HUES48 (cell line): ENCODE results near the gene IPO11.
"Not testable (repeated sequence)": the region's sequence is repeated elsewhere in the genome, so short reads cannot be mapped to it uniquely, and the experiment has no call there.

ENCODE experiments used
- H3K27ac ChIP-seq: one replicate; pipeline ENCODE4 v1.7.0; 2013; ENCODE audit warnings: low read depth, low read length, inconsistent platforms
- H3K27me3 ChIP-seq: 2 replicates; pipeline ENCODE4 v1.6.1; 2013; ENCODE audit warnings: mild to moderate bottlenecking, low read length; ENCODE audit not compliant: control insufficient read depth, insufficient read depth
- H3K36me3 ChIP-seq: 2 replicates; pipeline ENCODE4 v1.6.1; 2013; ENCODE audit warnings: low read length; ENCODE audit not compliant: control insufficient read depth, insufficient read depth
- H3K4me1 ChIP-seq: 2 replicates; pipeline ENCODE4 v1.6.1; 2013; ENCODE audit warnings: mild to moderate bottlenecking, low read length; ENCODE audit not compliant: control insufficient read depth, insufficient read depth
- H3K4me3 ChIP-seq: 2 replicates; pipeline ENCODE4 v1.5.1; 2013; ENCODE audit warnings: mild to moderate bottlenecking, low read depth, low read length
- H3K9ac ChIP-seq: 2 replicates; pipeline ENCODE4 v1.6.1; 2013; ENCODE audit warnings: mild to moderate bottlenecking, low read depth, low read length, moderate library complexity
- H3K9me3 ChIP-seq: 2 replicates; pipeline ENCODE4 v1.6.1; 2013; ENCODE audit warnings: low read length; ENCODE audit not compliant: control insufficient read depth, insufficient read depth

The IPO11 gene

GRCh38 chr5:62645223-62645622, 232.7 kb downstream of the IPO11 start:
- Histone ChIP-seq H3K36me3 (no peaks in the 10 kb centered on the region), H3K4me1 (peaks cover 21% of the 10 kb centered on the region; the same call in 1 of the 2 replicates), H3K4me3 (no peak overlapping the region), H3K9me3 (no peaks in the 10 kb centered on the region), H3K9ac (no peak overlapping the region), H3K27ac (no peak overlapping the region), H3K27me3 (no peaks in the 10 kb centered on the region)

- no peaks in the 10 kb centered on the region for H3K27me3 ChIP-seq
- no peaks in the 10 kb centered on the region for H3K36me3 ChIP-seq
- no peak overlapping the region for H3K4me3 ChIP-seq
- H3K9me3 ChIP-seq: no peaks in the 10 kb centered on the region
- 0 out of 2 replicates have a peak, but pooled peaks cover 8% of the 10 kb centered on the region for H3K4me1 ChIP-seq
- H3K9ac ChIP-seq: no peak overlapping the region
- H3K27ac ChIP-seq: no peak overlapping the region
Observed at GRCh38 chr5:62647241-62647640, 234.7 kb downstream of the IPO11 start.

- Histone ChIP-seq H3K36me3 (no peaks in the 10 kb centered on the region), H3K27me3 (no peaks in the 10 kb centered on the region), H3K4me3 (no peak overlapping the region), H3K9ac (no peak overlapping the region), H3K27ac (no peak overlapping the region), H3K4me1 (0 out of 2 replicates have a peak, but pooled peaks cover 7% of the 10 kb centered on the region), H3K9me3 (no peaks in the 10 kb centered on the region)
Observed at GRCh38 chr5:62649025-62649424, 236.5 kb downstream of the IPO11 start.

- H3K27me3 ChIP-seq: no peaks in the 10 kb centered on the region
- no peak overlapping the region for H3K4me3 ChIP-seq
- H3K9ac ChIP-seq: no peak overlapping the region
- H3K36me3 ChIP-seq: no peaks in the 10 kb centered on the region
- H3K9me3 ChIP-seq: peaks cover 2% of the 10 kb centered on the region
- no peak overlapping the region for H3K27ac ChIP-seq
- 0 out of 2 replicates have a peak, but pooled peaks cover 7% of the 10 kb centered on the region for H3K4me1 ChIP-seq
Observed at GRCh38 chr5:62649476-62650113, 237.0 kb downstream of the IPO11 start.

- peaks cover 8% of the 10 kb centered on the region for H3K9me3 ChIP-seq
- H3K4me1 ChIP-seq: 0 out of 2 replicates have a peak, but pooled peaks cover 7% of the 10 kb centered on the region
- no peak overlapping the region for H3K27ac ChIP-seq
- no peaks in the 10 kb centered on the region for H3K36me3 ChIP-seq
- H3K27me3 ChIP-seq: no peaks in the 10 kb centered on the region
- H3K9ac ChIP-seq: no peak overlapping the region
- H3K4me3 ChIP-seq: no peak overlapping the region
Observed at GRCh38 chr5:62650197-62650596, 237.6 kb downstream of the IPO11 start.

GRCh38 chr5:62652225-62652624, 239.7 kb downstream of the IPO11 start:
- peaks cover 15% of the 10 kb centered on the region for H3K9me3 ChIP-seq
- no peak overlapping the region for H3K9ac ChIP-seq
- H3K27me3 ChIP-seq: no peaks in the 10 kb centered on the region
- H3K4me3 ChIP-seq: no peak overlapping the region
- no peaks in the 10 kb centered on the region for H3K36me3 ChIP-seq
- no peak overlapping the region for H3K27ac ChIP-seq
- H3K4me1 ChIP-seq: 0 out of 2 replicates have a peak, but pooled peaks cover 7% of the 10 kb centered on the region

- H3K27ac ChIP-seq: no peak overlapping the region
- 0 out of 2 replicates have a peak, but pooled peaks cover 7% of the 10 kb centered on the region for H3K4me1 ChIP-seq
- H3K9ac ChIP-seq: no peak overlapping the region
- no peaks in the 10 kb centered on the region for H3K27me3 ChIP-seq
- no peak overlapping the region for H3K4me3 ChIP-seq
- H3K9me3 ChIP-seq: peaks cover 15% of the 10 kb centered on the region
- H3K36me3 ChIP-seq: no peaks in the 10 kb centered on the region
Observed at GRCh38 chr5:62653001-62653863, 240.7 kb downstream of the IPO11 start.

GRCh38 chr5:62653864-62654575, 241.5 kb downstream of the IPO11 start:
- no peaks in the 10 kb centered on the region for H3K27me3 ChIP-seq
- H3K4me1 ChIP-seq: 0 out of 2 replicates have a peak, but pooled peaks cover 7% of the 10 kb centered on the region
- no peak overlapping the region for H3K27ac ChIP-seq
- H3K36me3 ChIP-seq: no peaks in the 10 kb centered on the region
- peaks cover 15% of the 10 kb centered on the region for H3K9me3 ChIP-seq
- H3K9ac ChIP-seq: no peak overlapping the region
- H3K4me3 ChIP-seq: no peak overlapping the region

GRCh38 chr5:62657772-62658171, 245.2 kb downstream of the IPO11 start:
- not testable (repeated sequence) for H3K4me1 ChIP-seq, H3K27me3 ChIP-seq, H3K36me3 ChIP-seq, H3K4me3 ChIP-seq, H3K9ac ChIP-seq, H3K27ac ChIP-seq
- peaks cover 15% of the 10 kb centered on the region for H3K9me3 ChIP-seq

GRCh38 chr5:62661126-62661525, 248.6 kb downstream of the IPO11 start:
- H3K4me3 ChIP-seq: no peak overlapping the region
- H3K9me3 ChIP-seq: no peaks in the 10 kb centered on the region
- no peaks in the 10 kb centered on the region for H3K4me1 ChIP-seq
- H3K27ac ChIP-seq: no peak overlapping the region
- H3K9ac ChIP-seq: no peak overlapping the region
- H3K36me3 ChIP-seq: no peaks in the 10 kb centered on the region
- H3K27me3 ChIP-seq: no peaks in the 10 kb centered on the region
